ENCODE data around the gene LOXHD1.

- TF ChIP-seq CTCF (IDR thresholded peaks at IDR 0.05) (no peak), POLR2A (IDR thresholded peaks at IDR 0.05) (no peak), EP300 (IDR thresholded peaks at IDR 0.05) (no peak)
These were observed 4.1 kb upstream of the LOXHD1 start for GRCh38 chr18:46660957-46661749.
